NCI-H526 (cell line): ENCODE results near the gene TSPAN17.
A peak's percentile ranks its signal among the peaks of the same experiment; 100 is the strongest.
"Not testable (repeated sequence)": the region's sequence is repeated elsewhere in the genome, so short reads cannot be mapped to it uniquely, and the experiment has no call there.

Source experiments
- DNase-seq, 2 experiments: peaks; one replicate each; lab custom pipeline; 2025; lab: John Stamatoyannopoulos, UW

TSPAN17 gene

GRCh38 chr5:176647030-176647842 is at the start of gene TSPAN17:
Gene TSPAN17 (plus strand): TSS chr5:176647484. CDS start chr5:176647616, 132 bp downstream.
- peak; percentile 85 to 98 for DNase-seq

- not testable (repeated sequence) for DNase-seq
These were observed 47.4 kb upstream of the TSPAN17 start for GRCh38 chr5:176599749-176600430.

GRCh38 chr5:176601901-176602482 is 45.3 kb upstream of the TSPAN17 start:
- DNase-seq: no peak

- DNase-seq: no peak
These were observed 44.2 kb upstream of the TSPAN17 start for GRCh38 chr5:176603091-176603490.

- no peak for DNase-seq
These were observed 41.3 kb upstream of the TSPAN17 start for GRCh38 chr5:176606032-176606431.

GRCh38 chr5:176606875-176607274 is 40.4 kb upstream of the TSPAN17 start:
- DNase-seq: no peak

GRCh38 chr5:176608142-176608705 is 39.1 kb upstream of the TSPAN17 start:
- DNase-seq: no peak

GRCh38 chr5:176608937-176609723 is 38.2 kb upstream of the TSPAN17 start:
- DNase-seq: peak in 1 of 2 experiments; percentile 37

GRCh38 chr5:176609724-176610434 is 37.4 kb upstream of the TSPAN17 start, which contains the start of gene GPRIN1:
Gene GPRIN1 (minus strand): TSS chr5:176610156. CDS start chr5:176599834, 10,322 bp downstream.
- peak in 1 of 2 experiments; percentile 81 for DNase-seq

- DNase-seq: peak in 1 of 2 experiments; percentile 46
These were observed 36.9 kb upstream of the TSPAN17 start for GRCh38 chr5:176610435-176610773.

GRCh38 chr5:176611435-176611834 is 35.8 kb upstream of the TSPAN17 start:
- no peak for DNase-seq

GRCh38 chr5:176612008-176612407 is 35.3 kb upstream of the TSPAN17 start:
- no peak for DNase-seq

GRCh38 chr5:176612855-176613254 is 34.4 kb upstream of the TSPAN17 start:
- DNase-seq: no peak

- DNase-seq: no peak
These were observed 32.3 kb upstream of the TSPAN17 start for GRCh38 chr5:176614805-176615478.

GRCh38 chr5:176616511-176616910 is 30.8 kb upstream of the TSPAN17 start:
- no peak for DNase-seq

- DNase-seq: no peak
These were observed 28.5 kb upstream of the TSPAN17 start for GRCh38 chr5:176618783-176619182.

- DNase-seq: peak; percentile 54 to 93
These were observed 28.1 kb upstream of the TSPAN17 start for GRCh38 chr5:176619203-176619568.

- peak in 1 of 2 experiments; percentile 47 for DNase-seq
These were observed 27.5 kb upstream of the TSPAN17 start for GRCh38 chr5:176619569-176620332.

GRCh38 chr5:176620333-176620981 is 26.8 kb upstream of the TSPAN17 start:
- peak in 1 of 2 experiments; percentile 15 for DNase-seq
